Measurements from ENCODE around the gene LRP5. TPM values are rescaled to one million over a fixed set of nuclear protein-coding genes. Genes with fewer than 3 reads are reported as not detected.

LRP5 gene
- total RNA-seq, 1 experiment from 2014 or later: 13.7 TPM

Other genes with a start within 250 kb of the LRP5 start
- 18.6 and 26.9 TPM in 2 replicates for gene CHKA, start 191.2 kb upstream of the LRP5 start, total RNA-seq (2014; rRNA removed; shearing (Covaris generic))
- gene KMT5B, start 99.3 kb upstream of the LRP5 start, total RNA-seq (2014; rRNA removed; shearing (Covaris generic)): 16.7 and 19.1 TPM in 2 replicates
- gene C11orf24, start 40.6 kb upstream of the LRP5 start, total RNA-seq (2014; rRNA removed; shearing (Covaris generic)): 52.4 and 55.5 TPM in 2 replicates
- gene PPP6R3, start 148.2 kb downstream of the LRP5 start, total RNA-seq (2014; rRNA removed; shearing (Covaris generic)): 94.1 and 116 TPM in 2 replicates